ENCODE results near the gene TMEM82. TPM values are rescaled to one million over a fixed set of nuclear protein-coding genes. Genes with fewer than 3 reads are reported as not detected.

Gene TMEM82
- polyA plus RNA-seq, 1 experiment, result not detected

DNA sequence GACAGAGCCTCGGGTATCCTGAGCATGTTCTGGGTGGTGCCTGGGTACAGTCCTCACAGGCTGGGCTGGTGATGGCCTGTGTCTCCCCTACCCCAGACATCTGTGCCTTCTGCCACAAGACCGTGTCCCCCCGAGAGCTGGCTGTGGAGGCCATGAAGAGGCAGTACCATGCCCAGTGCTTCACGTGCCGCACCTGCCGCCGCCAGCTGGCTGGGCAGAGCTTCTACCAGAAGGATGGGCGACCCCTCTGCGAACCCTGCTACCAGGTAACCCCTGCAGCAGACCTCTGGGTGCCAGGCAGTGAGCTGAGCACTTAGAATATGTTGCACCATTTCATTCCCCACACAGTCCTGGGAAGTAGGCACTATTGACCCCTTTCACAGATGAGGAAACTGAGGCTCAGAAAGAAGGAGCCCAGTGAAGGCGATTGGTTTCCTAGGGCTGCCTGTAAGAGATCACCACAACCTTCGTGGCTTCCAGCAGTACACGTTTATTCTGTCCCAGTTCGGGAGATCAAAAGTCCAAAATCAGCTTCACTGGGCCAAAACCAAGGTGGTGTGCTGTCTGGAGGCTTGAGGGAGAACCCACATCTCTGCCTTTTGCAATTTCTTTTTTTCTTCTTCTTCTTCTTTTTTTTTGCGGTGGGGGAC lies 28.1 kb downstream of the TMEM82 start:
- POLR2A ChIA-PET, result no interaction called here
- TF ChIP-seq CTCF (IDR thresholded peaks at IDR 0.05; ENCODE audit: low read depth, low read length), result no peak

GRCh38 chr1:15771836-15772515 lies 29.7 kb downstream of the TMEM82 start:
- ChIA-PET CTCF (interaction anchor here (1.0 to 1.2 kb wide), 2 partner anchors 10 to 20 kb away, joined by 3 to 4 read pairs; no protein-coding TSS in a partner anchor), POLR2A (interaction anchor here (0.6 to 0.7 kb wide), 2 partner anchors 86 to 144 kb away, joined by 5 to 8 read pairs; no protein-coding TSS in a partner anchor)

More for the DNA sequence above, 28.1 kb downstream of the TMEM82 start:
- H3K27ac ChIP-seq (ENCODE audit: low read depth, low read length), result no peak overlapping the region
- CTCF ChIA-PET, result interaction anchor here (0.7 kb wide), 1 partner anchor 8 kb away, joined by 3 read pairs; no protein-coding TSS in a partner anchor
- no peak for DNase-seq (ENCODE audit: low read depth, low spot score)
- H3K27me3 ChIP-seq (ENCODE audit: control insufficient read depth, insufficient read depth, low read length), result no peaks in the 10 kb centered on the region
- no peaks in the 10 kb centered on the region for H3K9me3 ChIP-seq (ENCODE audit: control insufficient read depth, insufficient read depth, low read length)
- H3K4me3 ChIP-seq (ENCODE audit: low read depth, low read length), result no peak overlapping the region

GRCh38 chr1:15775706-15776105 lies 33.4 kb downstream of the TMEM82 start:
- no peak for TF ChIP-seq CTCF (IDR thresholded peaks at IDR 0.05; ENCODE audit: low read depth, low read length)
- Histone ChIP-seq H3K4me3 (ENCODE audit: low read depth, low read length) (no peak overlapping the region), H3K9me3 (ENCODE audit: control insufficient read depth, insufficient read depth, low read length) (no peaks in the 10 kb centered on the region; the same call in 1 of the 2 replicates), H3K27ac (ENCODE audit: low read depth, low read length) (no peak overlapping the region), H3K27me3 (ENCODE audit: control insufficient read depth, insufficient read depth, low read length) (no peaks in the 10 kb centered on the region)
- DNase-seq (ENCODE audit: low read depth, low spot score), result no peak
- CTCF ChIA-PET, result interaction anchor here (0.5 to 1.0 kb wide), 4 partner anchors 14 to 624 kb away, joined by 3 to 6 read pairs (median 4); no protein-coding TSS in a partner anchor
- POLR2A ChIA-PET, result interaction anchor here (1.1 to 1.9 kb wide), 2 partner anchors 10 to 15 kb away, joined by 4 to 5 read pairs; no protein-coding TSS in a partner anchor

More at GRCh38 chr1:15771836-15772515, 29.7 kb downstream of the TMEM82 start:
- Histone ChIP-seq H3K27me3 (ENCODE audit: control insufficient read depth, insufficient read depth, low read length) (no peaks in the 10 kb centered on the region), H3K9me3 (ENCODE audit: control insufficient read depth, insufficient read depth, low read length) (no peaks in the 10 kb centered on the region; the same call in 1 of the 2 replicates), H3K27ac (ENCODE audit: low read depth, low read length) (no peak overlapping the region), H3K4me3 (ENCODE audit: low read depth, low read length) (no peak overlapping the region)
- DNase-seq (ENCODE audit: low read depth, low spot score), result no peak
- no peak for TF ChIP-seq CTCF (IDR thresholded peaks at IDR 0.05; ENCODE audit: low read depth, low read length)

DNA sequence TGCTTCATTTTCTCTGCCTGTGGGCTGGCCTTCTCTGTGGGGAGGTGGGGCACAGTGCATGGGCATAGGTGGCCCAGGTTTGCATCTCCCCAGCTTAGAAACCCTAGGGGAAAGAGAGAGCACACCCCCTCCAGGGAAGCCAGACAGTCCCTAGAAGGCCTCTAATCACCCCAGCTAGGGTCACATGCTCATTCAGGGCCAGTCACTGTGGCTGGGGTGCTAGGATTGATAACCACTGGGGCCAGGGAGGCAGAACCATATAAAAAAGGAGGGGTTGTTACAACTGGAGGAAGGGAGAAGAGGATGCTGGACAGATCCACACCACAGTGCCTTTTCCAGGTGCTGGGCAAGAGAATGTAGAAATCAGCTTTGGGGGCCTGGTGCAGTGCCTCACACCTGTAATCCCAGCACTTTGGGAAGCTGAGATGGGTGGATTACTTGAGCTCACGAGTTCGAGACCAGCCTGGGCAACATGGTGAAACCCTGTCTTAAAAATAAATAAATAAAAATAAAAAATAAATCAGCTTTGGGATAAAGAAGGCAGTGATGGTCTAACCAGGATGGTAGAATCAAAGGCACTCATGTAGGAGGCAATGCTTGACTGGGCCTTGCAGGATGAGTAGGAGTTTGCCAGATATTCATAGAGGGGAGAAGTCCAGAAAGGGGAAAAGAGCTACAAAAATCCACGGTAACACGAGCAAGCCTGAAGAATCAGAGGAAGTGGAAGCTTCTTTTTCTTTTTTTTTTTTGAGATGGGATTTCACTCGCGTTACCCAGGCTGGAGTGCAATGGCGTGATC lies 35.8 kb downstream of the TMEM82 start:
- TF ChIP-seq CTCF (IDR thresholded peaks at IDR 0.05; ENCODE audit: low read depth, low read length), result no peak
- Histone ChIP-seq H3K27me3 (ENCODE audit: control insufficient read depth, insufficient read depth, low read length) (no peaks in the 10 kb centered on the region), H3K27ac (ENCODE audit: low read depth, low read length) (peak overlapping the region; percentile 21), H3K9me3 (ENCODE audit: control insufficient read depth, insufficient read depth, low read length) (no peaks in the 10 kb centered on the region; the same call in 1 of the 2 replicates), H3K4me3 (ENCODE audit: low read depth, low read length) (no peak overlapping the region)
- no peak for DNase-seq (ENCODE audit: low read depth, low spot score)
- POLR2A ChIA-PET, result interaction anchor here (0.6 to 0.7 kb wide), 3 partner anchors 18 to 198 kb away, joined by 3 to 4 read pairs (median 4); no protein-coding TSS in a partner anchor
- CTCF ChIA-PET, result interaction anchor here (1.1 kb wide), 1 partner anchor 14 kb away, joined by 3 read pairs; no protein-coding TSS in a partner anchor

Data from AG04450 (cell line).